HUES48 (cell line): ENCODE data around the gene KPNB1.
A peak's percentile ranks its signal among the peaks of the same experiment; 100 is the strongest.

ENCODE experiments used
- H3K27ac ChIP-seq: one replicate; pipeline ENCODE4 v1.7.0; 2013; ENCODE audit warnings: low read depth, low read length, inconsistent platforms
- H3K27me3 ChIP-seq: 2 replicates; pipeline ENCODE4 v1.6.1; 2013; ENCODE audit warnings: mild to moderate bottlenecking, low read length; ENCODE audit not compliant: control insufficient read depth, insufficient read depth
- H3K36me3 ChIP-seq: 2 replicates; pipeline ENCODE4 v1.6.1; 2013; ENCODE audit warnings: low read length; ENCODE audit not compliant: control insufficient read depth, insufficient read depth
- H3K4me1 ChIP-seq: 2 replicates; pipeline ENCODE4 v1.6.1; 2013; ENCODE audit warnings: mild to moderate bottlenecking, low read length; ENCODE audit not compliant: control insufficient read depth, insufficient read depth
- H3K4me3 ChIP-seq: 2 replicates; pipeline ENCODE4 v1.5.1; 2013; ENCODE audit warnings: mild to moderate bottlenecking, low read depth, low read length
- H3K9ac ChIP-seq: 2 replicates; pipeline ENCODE4 v1.6.1; 2013; ENCODE audit warnings: mild to moderate bottlenecking, low read depth, low read length, moderate library complexity
- H3K9me3 ChIP-seq: 2 replicates; pipeline ENCODE4 v1.6.1; 2013; ENCODE audit warnings: low read length; ENCODE audit not compliant: control insufficient read depth, insufficient read depth

The KPNB1 gene

DNA sequence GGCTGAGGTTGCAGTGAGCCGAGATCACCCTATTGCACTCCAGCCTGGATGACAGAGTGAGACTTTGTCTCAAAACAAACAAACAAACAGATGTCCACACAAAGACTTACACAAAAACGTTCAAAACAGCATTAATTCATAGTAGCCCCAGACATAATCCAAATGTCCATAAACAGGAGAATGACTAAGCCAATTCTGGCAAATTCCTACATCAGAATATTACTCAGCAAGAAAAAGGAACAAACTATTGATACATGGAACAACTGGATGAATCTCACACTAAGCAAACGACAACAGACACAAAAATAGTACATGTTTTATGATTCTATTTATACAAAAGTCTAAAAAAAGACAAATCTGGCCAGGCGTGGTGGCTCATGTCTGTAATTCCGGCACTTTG lies 10.8 kb upstream of the KPNB1 start:
- Histone ChIP-seq H3K9ac (no peak overlapping the region), H3K27ac (no peak overlapping the region), H3K4me1 (no peaks in the 10 kb centered on the region), H3K27me3 (no peaks in the 10 kb centered on the region), H3K36me3 (peaks cover 15% of the 10 kb centered on the region; the same call in 1 of the 2 replicates), H3K4me3 (no peak overlapping the region), H3K9me3 (no peaks in the 10 kb centered on the region)

GRCh38 chr17:47640076-47640475 lies 9.6 kb upstream of the KPNB1 start:
- Histone ChIP-seq H3K9ac (no peak overlapping the region), H3K27me3 (no peaks in the 10 kb centered on the region), H3K4me3 (no peak overlapping the region), H3K27ac (no peak overlapping the region), H3K36me3 (peaks cover 15% of the 10 kb centered on the region; the same call in 1 of the 2 replicates), H3K9me3 (no peaks in the 10 kb centered on the region), H3K4me1 (no peaks in the 10 kb centered on the region)

DNA sequence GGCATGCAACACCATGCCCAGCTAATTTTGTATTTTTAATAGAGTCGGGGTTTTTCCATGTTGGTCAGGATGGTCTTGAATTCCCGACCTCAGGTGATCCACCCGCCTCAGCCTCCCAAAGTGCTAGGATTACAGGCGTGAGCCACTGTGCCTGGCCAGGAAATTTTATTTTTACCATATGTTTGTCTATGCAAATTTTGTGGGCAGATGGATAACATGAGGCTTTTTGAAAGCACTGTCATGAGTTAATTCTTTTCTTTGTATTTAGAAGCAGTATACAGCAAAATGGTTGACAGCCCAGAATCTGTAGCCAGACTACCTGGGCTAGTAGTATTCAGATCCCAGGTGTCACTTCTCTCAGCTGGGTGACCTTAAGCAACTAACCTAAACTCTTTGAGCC lies 8.5 kb upstream of the KPNB1 start:
- H3K9ac ChIP-seq, result no peak overlapping the region
- 0 out of 2 replicates have a peak, but pooled peaks cover 9% of the 10 kb centered on the region for H3K36me3 ChIP-seq
- H3K4me3 ChIP-seq, result no peak overlapping the region
- H3K9me3 ChIP-seq, result no peaks in the 10 kb centered on the region
- no peaks in the 10 kb centered on the region for H3K4me1 ChIP-seq
- H3K27ac ChIP-seq, result no peak overlapping the region
- no peaks in the 10 kb centered on the region for H3K27me3 ChIP-seq

DNA sequence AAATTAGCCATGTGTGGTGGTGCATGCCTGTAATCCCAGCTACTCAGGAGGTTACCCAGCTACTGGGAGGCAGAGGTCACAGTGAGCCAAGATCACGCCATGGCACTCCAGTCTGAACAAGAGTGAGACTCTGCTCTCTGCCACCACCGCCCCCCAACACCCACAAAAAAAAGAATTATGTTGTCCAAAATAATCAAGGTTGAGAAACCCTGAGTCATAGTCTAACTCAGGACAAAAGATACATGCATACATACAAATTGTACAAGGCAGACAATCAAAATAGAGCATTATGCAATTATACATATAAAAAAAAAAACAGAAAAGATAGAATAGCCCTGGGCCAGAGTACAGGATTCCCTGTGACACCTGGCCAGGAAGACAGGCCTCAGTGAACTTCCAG lies 6.6 kb upstream of the KPNB1 start:
- Histone ChIP-seq H3K4me1 (no peaks in the 10 kb centered on the region), H3K27ac (no peak overlapping the region), H3K4me3 (no peak overlapping the region), H3K27me3 (no peaks in the 10 kb centered on the region), H3K9ac (no peak overlapping the region), H3K36me3 (no peaks in the 10 kb centered on the region), H3K9me3 (no peaks in the 10 kb centered on the region)

GRCh38 chr17:47644324-47644723 lies 5.4 kb upstream of the KPNB1 start:
- Histone ChIP-seq H3K27me3 (no peaks in the 10 kb centered on the region), H3K36me3 (no peaks in the 10 kb centered on the region), H3K27ac (no peak overlapping the region), H3K9ac (no peak overlapping the region), H3K9me3 (no peaks in the 10 kb centered on the region), H3K4me3 (no peak overlapping the region), H3K4me1 (no peaks in the 10 kb centered on the region)

GRCh38 chr17:47649972-47650524 lies 329 bp downstream of the KPNB1 start:
- Histone ChIP-seq H3K9ac (peak overlapping the region; percentile 84), H3K36me3 (peaks cover 42% of the 10 kb centered on the region), H3K4me3 (peak overlapping the region; percentile 93), H3K9me3 (no peaks in the 10 kb centered on the region), H3K27ac (peak overlapping the region; percentile 95), H3K4me1 (peaks cover 18% of the 10 kb centered on the region), H3K27me3 (no peaks in the 10 kb centered on the region)

DNA sequence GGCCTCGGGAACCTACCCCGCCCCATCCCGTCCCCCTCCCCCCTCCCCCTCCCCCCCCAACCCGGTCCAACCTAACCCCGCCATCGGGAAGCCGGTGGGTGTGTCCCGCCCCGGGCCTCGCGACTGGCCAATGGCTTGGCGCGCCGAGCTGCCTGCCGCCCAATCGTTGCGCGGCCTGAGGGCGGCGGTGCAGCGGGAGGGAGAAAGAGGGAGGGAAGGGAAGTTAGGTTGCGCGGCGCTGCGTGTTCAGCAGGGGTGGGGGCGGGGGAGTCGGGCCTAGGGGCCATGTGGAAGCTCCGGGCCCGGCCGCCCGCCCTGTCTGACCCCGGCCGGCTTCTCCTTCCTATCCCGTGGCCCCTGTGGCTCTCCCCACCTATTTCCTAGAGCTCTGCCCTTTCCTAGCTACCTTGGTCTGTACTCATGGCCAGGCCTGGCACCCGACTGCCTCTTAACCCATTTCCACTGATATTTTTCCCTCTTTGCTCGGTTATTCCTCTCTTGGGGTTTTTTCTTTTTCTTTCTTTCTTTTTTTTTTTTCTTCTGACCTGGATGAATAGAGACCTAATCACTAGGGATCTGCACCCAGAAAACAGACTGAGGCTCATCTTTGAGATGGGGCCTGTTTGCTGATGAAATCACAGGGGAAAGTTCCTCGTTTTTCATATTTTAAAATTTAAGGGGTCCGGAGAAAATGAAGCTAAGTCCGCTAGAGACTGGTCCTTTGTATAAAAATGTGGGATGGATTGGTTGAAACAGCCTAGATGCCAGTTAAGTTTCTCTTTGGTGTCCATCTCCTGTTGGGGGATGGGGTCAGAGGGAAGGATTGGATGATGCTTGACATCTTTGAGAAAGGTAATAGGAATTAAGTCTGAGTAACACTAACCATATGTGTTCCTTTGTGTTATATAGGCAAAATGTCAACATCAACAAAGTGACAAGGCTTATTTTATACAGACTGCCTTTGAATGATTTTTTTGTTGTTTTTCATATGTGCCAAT lies 1.1 kb downstream of the KPNB1 start:
- H3K27me3 ChIP-seq, result no peaks in the 10 kb centered on the region
- H3K4me3 ChIP-seq, result peak overlapping the region; percentile 93
- peaks cover 18% of the 10 kb centered on the region for H3K4me1 ChIP-seq
- H3K36me3 ChIP-seq, result peaks cover 50% of the 10 kb centered on the region
- H3K9ac ChIP-seq, result peak overlapping the region; percentile 94
- no peaks in the 10 kb centered on the region for H3K9me3 ChIP-seq
- peak overlapping the region; percentile 95 for H3K27ac ChIP-seq

DNA sequence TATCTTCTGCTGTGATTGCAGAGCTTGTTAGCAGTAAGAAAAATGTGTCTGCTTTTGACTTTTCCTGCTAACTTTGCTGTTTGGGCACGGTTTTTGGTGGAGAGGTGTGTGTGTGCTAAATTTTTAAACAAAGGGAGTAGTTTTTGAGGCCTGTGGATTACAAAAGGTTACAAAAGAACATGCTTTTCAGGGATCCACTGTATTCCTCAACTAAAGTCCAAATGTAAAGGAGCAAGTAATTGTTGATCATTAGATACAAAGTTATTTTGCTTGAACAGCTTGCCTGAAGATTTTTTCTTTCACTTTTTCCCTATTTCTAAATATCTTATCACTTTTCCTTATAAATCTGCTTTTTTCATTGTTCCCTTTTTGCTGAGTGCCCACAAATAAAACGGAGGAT lies 2.0 kb downstream of the KPNB1 start:
- H3K27me3 ChIP-seq, result no peaks in the 10 kb centered on the region
- H3K4me3 ChIP-seq, result peak overlapping the region; percentile 90
- H3K9ac ChIP-seq, result 0 out of 2 replicates have a peak overlapping the region, but pooled peaks have one; percentile 7
- no peaks in the 10 kb centered on the region for H3K9me3 ChIP-seq
- H3K36me3 ChIP-seq, result peaks cover 58% of the 10 kb centered on the region
- peak overlapping the region; percentile 83 for H3K27ac ChIP-seq
- H3K4me1 ChIP-seq, result peaks cover 18% of the 10 kb centered on the region

DNA sequence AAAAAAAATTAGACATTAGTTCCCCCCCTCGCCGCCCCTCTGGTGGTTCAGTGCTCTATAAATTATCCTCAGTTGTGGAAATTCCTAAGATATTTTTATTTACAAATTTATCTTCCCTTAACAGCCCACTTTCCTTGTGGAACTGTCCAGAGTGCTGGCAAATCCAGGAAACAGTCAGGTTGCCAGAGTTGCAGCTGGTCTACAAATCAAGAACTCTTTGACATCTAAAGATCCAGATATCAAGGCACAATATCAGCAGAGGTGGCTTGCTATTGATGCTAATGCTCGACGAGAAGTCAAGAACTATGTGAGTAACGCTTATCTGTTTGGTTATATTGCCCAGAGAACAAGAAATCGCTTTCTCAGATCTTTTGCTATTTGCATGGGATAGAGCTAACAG lies 2.9 kb downstream of the KPNB1 start:
- H3K4me3 ChIP-seq, result peak overlapping the region; percentile 90; the same call in 1 of the 2 replicates
- no peak overlapping the region for H3K9ac ChIP-seq
- peaks cover 67% of the 10 kb centered on the region for H3K36me3 ChIP-seq
- no peaks in the 10 kb centered on the region for H3K27me3 ChIP-seq
- peaks cover 18% of the 10 kb centered on the region for H3K4me1 ChIP-seq
- H3K27ac ChIP-seq, result no peak overlapping the region
- no peaks in the 10 kb centered on the region for H3K9me3 ChIP-seq

- H3K4me3 ChIP-seq, result no peak overlapping the region
- no peaks in the 10 kb centered on the region for H3K9me3 ChIP-seq
- H3K27ac ChIP-seq, result no peak overlapping the region
- no peak overlapping the region for H3K9ac ChIP-seq
- peaks cover 18% of the 10 kb centered on the region for H3K4me1 ChIP-seq
- no peaks in the 10 kb centered on the region for H3K27me3 ChIP-seq
- H3K36me3 ChIP-seq, result peaks cover 76% of the 10 kb centered on the region
Measured at GRCh38 chr17:47653442-47653841, 3.7 kb downstream of the KPNB1 start.

GRCh38 chr17:47654991-47655390 lies 5.3 kb downstream of the KPNB1 start:
- peaks cover 18% of the 10 kb centered on the region for H3K4me1 ChIP-seq
- no peak overlapping the region for H3K9ac ChIP-seq
- H3K9me3 ChIP-seq, result no peaks in the 10 kb centered on the region
- peaks cover 91% of the 10 kb centered on the region for H3K36me3 ChIP-seq
- no peaks in the 10 kb centered on the region for H3K27me3 ChIP-seq
- H3K4me3 ChIP-seq, result no peak overlapping the region
- no peak overlapping the region for H3K27ac ChIP-seq
